Measurements from ENCODE around the gene ANKRD17. TPM values are rescaled to one million over a fixed set of nuclear protein-coding genes. Genes with fewer than 3 reads are reported as not detected.
A peak's percentile ranks its signal among the peaks of the same experiment; 100 is the strongest.

Gene ANKRD17
- total RNA-seq, 1 donor from 2014 or later = 52.0 TPM

DNA sequence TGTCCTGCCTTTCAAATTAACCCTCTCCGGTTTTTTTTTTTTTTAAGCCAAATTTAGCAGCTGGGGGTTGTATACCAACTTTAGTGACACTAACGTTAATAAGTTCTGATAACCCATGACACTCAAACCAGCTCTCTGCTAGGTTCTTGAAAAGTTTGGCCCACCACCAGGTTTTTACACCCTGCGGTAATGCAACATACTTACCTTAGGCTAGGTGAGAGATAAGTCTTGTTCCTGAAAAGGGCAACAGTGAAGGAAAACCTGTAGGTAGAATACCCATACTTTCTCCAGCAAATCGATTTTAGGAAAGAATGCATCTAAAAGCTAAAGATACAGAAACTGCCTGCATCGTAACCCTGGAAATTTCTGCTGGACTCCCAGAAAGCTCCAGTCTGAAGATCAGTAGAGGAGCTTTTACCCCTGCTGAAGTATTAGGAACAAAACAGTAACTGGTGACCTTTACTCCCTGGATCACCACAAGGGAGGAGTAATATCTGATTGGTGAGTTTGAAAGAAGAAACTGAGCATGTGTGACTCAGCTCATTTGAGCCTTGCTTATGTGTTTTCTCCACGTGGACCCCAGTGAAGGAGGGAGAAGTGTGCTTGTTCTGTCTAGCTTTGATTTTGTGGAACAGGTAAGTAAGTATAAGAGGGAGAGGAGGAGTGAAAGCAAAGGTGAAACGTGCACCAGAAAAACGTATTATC, 154.6 kb downstream of the ANKRD17 start:
- peaks cover 40 to 68% of the 10 kb centered on the region in 2 donors for H3K36me3 ChIP-seq
- H3K4me3 ChIP-seq = no peak overlapping the region
- no peak overlapping the region for H3K27ac ChIP-seq

DNA sequence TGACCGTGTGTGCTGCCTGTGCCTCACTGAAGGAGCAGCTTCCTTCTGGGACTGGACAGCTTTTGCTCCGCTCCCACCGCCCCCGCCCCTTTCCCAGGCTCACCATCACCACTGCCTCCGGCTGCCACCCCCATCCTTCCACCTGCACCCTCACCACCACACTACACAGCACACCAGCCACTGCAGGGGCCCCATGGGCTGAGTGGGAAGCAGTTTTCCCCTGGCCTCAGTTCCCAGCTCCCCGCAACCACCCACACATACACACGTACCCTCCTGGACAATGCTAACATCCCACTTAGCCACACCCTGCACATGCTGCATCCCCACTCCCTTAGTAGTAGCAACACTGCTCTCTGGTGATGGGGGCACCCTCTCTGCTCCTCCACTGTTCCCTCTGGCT, 159.5 kb downstream of the ANKRD17 start:
- DNase-seq (ENCODE audit: low spot score in 2 of 2) = no peak
- intact Hi-C loops (cut with DNase I) = no loop called here
- no peaks in the 10 kb centered on the region for H3K27me3 ChIP-seq
- no peak for TF ChIP-seq CTCF (IDR thresholded peaks at IDR 0.05)
- H3K36me3 ChIP-seq = peaks cover 46 to 70% of the 10 kb centered on the region in 2 donors
- peak overlapping the region in 1 of 2 donors; percentile 4 for H3K27ac ChIP-seq
- no peak overlapping the region for H3K4me3 ChIP-seq
- H3K4me1 ChIP-seq = no peaks in the 10 kb centered on the region
- H3K9me3 ChIP-seq = no peaks in the 10 kb centered on the region

More for the DNA sequence above, 154.6 kb downstream of the ANKRD17 start:
- no peak for TF ChIP-seq CTCF (IDR thresholded peaks at IDR 0.05)
- intact Hi-C loops (cut with DNase I) = no loop called here
- H3K4me1 ChIP-seq = no peaks in the 10 kb centered on the region
- no peaks in the 10 kb centered on the region for H3K27me3 ChIP-seq
- DNase-seq (ENCODE audit: low spot score in 2 of 2) = no peak
- no peaks in the 10 kb centered on the region for H3K9me3 ChIP-seq

- DNase-seq (ENCODE audit: low spot score in 2 of 2) = no peak
- peaks cover 43 to 70% of the 10 kb centered on the region in 2 donors for H3K36me3 ChIP-seq
- H3K27me3 ChIP-seq = no peaks in the 10 kb centered on the region
- H3K4me1 ChIP-seq = no peaks in the 10 kb centered on the region
- TF ChIP-seq CTCF (IDR thresholded peaks at IDR 0.05) = no peak
- intact Hi-C loops (cut with DNase I) = no loop called here
- H3K9me3 ChIP-seq = no peaks in the 10 kb centered on the region
- H3K4me3 ChIP-seq = no peak overlapping the region
- no peak overlapping the region for H3K27ac ChIP-seq
Measured at GRCh38 chr4:73098713-73099112, 159.9 kb downstream of the ANKRD17 start.

- H3K4me3 ChIP-seq = no peak overlapping the region
- no peak for DNase-seq (ENCODE audit: low spot score in 2 of 2)
- intact Hi-C loops (cut with DNase I) = no loop called here
- no peaks in the 10 kb centered on the region for H3K4me1 ChIP-seq
- no peak for TF ChIP-seq CTCF (IDR thresholded peaks at IDR 0.05)
- H3K36me3 ChIP-seq = peaks cover 46 to 73% of the 10 kb centered on the region in 2 donors
- no peaks in the 10 kb centered on the region for H3K27me3 ChIP-seq
- no peaks in the 10 kb centered on the region for H3K9me3 ChIP-seq
- H3K27ac ChIP-seq = no peak overlapping the region
Measured at GRCh38 chr4:73098016-73098415, 160.6 kb downstream of the ANKRD17 start.

- Histone ChIP-seq H3K4me3 (no peak overlapping the region), H3K36me3 (peaks cover 45 to 58% of the 10 kb centered on the region in 2 donors), H3K27me3 (no peaks in the 10 kb centered on the region), H3K9me3 (no peaks in the 10 kb centered on the region), H3K4me1 (peaks cover 0 to 5% of the 10 kb centered on the region in 2 donors), H3K27ac (no peak overlapping the region)
- no peak for TF ChIP-seq CTCF (IDR thresholded peaks at IDR 0.05)
- DNase-seq (ENCODE audit: low spot score in 2 of 2) = no peak
- intact Hi-C loops (cut with DNase I) = no loop called here
Measured at GRCh38 chr4:73092868-73093267, 165.7 kb downstream of the ANKRD17 start.
